ENCODE results near the gene PWWP2B. TPM values are rescaled to one million over a fixed set of nuclear protein-coding genes. Genes with fewer than 3 reads are reported as not detected.

The PWWP2B gene
- total RNA-seq, 4 donors from 2014 or later = 14.9 to 27.3 (median 16.7) TPM

DNA sequence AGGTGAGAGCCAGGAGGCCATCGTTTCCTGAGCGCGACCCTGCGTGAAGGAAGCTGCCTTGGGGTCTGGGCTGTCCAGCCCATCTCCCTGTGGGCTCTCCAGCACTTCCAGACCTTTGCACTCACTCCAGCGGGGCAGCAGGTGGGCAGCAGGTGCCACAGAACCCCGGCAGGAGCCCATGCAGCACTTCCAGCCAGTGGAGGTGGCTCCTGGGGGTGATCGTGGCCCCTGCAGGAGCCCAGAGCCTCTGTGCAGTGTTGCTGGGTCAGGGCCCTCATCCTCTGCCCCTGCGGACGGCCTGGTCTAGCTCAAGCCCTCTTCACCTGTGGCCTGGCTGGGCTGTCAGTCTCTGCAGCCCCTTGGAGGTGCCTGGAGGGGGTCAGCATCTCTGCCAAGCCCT is 59.9 kb downstream of the PWWP2B start:
- Histone ChIP-seq H3K27ac (no peak overlapping the region), H3K9me3 (no peaks in the 10 kb centered on the region), H3K4me3 (no peak overlapping the region), H3K27me3 (peaks cover 0 to 29% (median 0%) of the 10 kb centered on the region in 4 donors), H3K36me3 (no peaks in the 10 kb centered on the region), H3K4me1 (peaks cover 27 to 54% (median 29%) of the 10 kb centered on the region in 3 donors)
- no peak for DNase-seq
- TF ChIP-seq, protein P1, sequence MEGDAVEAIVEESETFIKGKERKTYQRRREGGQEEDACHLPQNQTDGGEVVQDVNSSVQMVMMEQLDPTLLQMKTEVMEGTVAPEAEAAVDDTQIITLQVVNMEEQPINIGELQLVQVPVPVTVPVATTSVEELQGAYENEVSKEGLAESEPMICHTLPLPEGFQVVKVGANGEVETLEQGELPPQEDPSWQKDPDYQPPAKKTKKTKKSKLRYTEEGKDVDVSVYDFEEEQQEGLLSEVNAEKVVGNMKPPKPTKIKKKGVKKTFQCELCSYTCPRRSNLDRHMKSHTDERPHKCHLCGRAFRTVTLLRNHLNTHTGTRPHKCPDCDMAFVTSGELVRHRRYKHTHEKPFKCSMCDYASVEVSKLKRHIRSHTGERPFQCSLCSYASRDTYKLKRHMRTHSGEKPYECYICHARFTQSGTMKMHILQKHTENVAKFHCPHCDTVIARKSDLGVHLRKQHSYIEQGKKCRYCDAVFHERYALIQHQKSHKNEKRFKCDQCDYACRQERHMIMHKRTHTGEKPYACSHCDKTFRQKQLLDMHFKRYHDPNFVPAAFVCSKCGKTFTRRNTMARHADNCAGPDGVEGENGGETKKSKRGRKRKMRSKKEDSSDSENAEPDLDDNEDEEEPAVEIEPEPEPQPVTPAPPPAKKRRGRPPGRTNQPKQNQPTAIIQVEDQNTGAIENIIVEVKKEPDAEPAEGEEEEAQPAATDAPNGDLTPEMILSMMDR (IDR thresholded peaks at IDR 0.05) = no peak
- TF ChIP-seq POLR2A (IDR thresholded peaks at IDR 0.05) = no peak
- intact Hi-C loops (cut with DNase I) = loop anchor here (5.0 kb wide), 2 partner anchors 80 to 235 kb away; partner anchors contain the start of gene INPP5A
- 56% methylated on average over 7 of the region's 9 CpGs; no CpG with 5 or more reads in 1 of the 2 donors for WGBS, 2 donors

DNA sequence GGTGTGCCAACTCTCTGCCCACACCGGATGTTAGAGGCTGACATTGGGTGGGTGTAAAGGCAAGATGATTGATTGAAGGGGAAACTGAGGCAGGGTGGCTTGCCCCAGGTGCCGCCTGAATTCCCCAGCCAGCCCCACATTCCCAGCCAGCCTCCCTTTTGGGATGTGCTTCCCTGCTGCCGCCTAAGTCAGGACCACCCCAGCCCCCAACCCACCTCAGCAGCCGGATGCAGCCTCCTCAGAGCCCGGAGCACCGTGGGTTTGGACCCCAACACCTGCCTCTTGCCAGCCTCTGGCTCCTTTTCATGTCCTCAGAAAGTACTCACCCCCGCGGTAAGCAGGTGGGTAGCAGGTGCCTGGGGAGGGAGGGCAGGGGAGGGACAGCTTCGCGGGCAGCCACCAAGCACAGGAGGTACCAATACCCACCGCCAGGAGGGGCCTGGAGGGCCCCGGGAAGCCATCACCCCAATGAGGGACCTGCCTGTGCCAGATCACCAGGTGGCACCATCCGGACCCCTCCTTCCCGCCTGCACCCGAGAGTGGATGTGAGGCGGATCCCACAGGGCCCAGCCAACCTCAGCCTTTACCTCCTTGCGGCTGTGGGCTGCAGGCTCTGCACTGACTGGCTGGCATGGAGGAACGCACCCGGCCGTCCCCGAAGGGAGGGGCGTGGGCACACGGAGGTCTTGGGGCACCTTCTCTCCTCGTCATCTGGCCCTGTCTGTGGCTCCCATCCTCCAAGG is 60.5 kb downstream of the PWWP2B start:
- no peak for DNase-seq

GRCh38 chr10:132458071-132458585 is 61.1 kb downstream of the PWWP2B start:
- peaks cover 0 to 29% (median 0%) of the 10 kb centered on the region in 4 donors for H3K27me3 ChIP-seq
- no peak for DNase-seq
- H3K27ac ChIP-seq = no peak overlapping the region
- no peak overlapping the region for H3K4me3 ChIP-seq
- intact Hi-C loops (cut with DNase I) = loop anchor here (2.0 to 5.0 kb wide), 3 partner anchors 79 to 236 kb away; partner anchors contain the start of gene INPP5A
- TF ChIP-seq, protein P1 (IDR thresholded peaks at IDR 0.05) = no peak
- no peak for TF ChIP-seq POLR2A (IDR thresholded peaks at IDR 0.05)
- H3K36me3 ChIP-seq = no peaks in the 10 kb centered on the region
- peaks cover 18 to 54% (median 24%) of the 10 kb centered on the region in 3 donors for H3K4me1 ChIP-seq
- WGBS, 2 donors = 62 to 63% methylated on average over 5 to 12 of the region's 19 CpGs
- H3K9me3 ChIP-seq = no peaks in the 10 kb centered on the region

More for the DNA sequence above, 60.5 kb downstream of the PWWP2B start:
- no peak overlapping the region for H3K4me3 ChIP-seq
- H3K9me3 ChIP-seq = no peaks in the 10 kb centered on the region
- 54 to 59% methylated on average over 4 to 11 of the region's 24 CpGs for WGBS, 2 donors
- H3K4me1 ChIP-seq = peaks cover 24 to 54% (median 25%) of the 10 kb centered on the region in 3 donors
- TF ChIP-seq, protein P1 (IDR thresholded peaks at IDR 0.05) = no peak
- no peak for TF ChIP-seq POLR2A (IDR thresholded peaks at IDR 0.05)
- H3K36me3 ChIP-seq = no peaks in the 10 kb centered on the region
- H3K27me3 ChIP-seq = peaks cover 0 to 29% (median 0%) of the 10 kb centered on the region in 4 donors
- intact Hi-C loops (cut with DNase I) = loop anchor here (2.0 to 5.0 kb wide), 3 partner anchors 80 to 235 kb away; partner anchors contain the start of gene INPP5A
- no peak overlapping the region for H3K27ac ChIP-seq

DNA sequence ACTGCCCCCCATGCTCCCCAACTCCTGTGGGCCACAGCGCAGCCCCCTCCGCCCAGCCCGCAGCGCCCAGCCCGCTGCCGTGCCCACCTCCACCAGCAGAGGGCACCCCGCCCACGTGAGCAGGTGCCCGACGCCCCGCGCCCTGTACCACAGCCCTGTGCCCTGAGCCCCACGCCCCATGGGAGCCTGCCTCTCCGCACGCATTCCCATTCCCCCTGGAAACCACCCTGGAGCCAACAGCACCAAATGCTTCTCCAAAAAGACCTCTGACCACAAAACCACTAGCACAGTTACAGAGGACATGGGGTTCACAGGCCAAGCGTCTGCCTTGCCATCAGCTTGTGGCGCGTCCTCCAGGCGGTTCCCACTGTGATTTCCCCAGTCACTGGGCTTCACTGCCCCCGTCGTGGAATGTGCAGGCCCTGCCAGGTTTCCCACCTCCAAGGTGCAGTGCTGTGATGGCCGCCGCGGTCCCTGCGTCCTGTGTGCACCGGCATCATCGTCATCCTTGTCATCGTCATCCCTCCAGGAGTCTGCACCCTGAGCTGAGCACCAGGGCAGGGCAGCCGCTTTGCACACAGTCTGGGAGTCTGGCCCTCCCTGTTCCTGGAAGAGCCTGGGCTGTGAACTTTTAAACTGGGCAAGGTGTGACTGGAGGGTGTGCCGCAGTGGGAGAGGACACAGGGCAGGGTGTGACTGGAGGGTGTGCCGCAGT is 61.7 kb downstream of the PWWP2B start:
- peak overlapping the region in 3 of 4 donors; percentile 10 to 63 (median 53) for H3K27ac ChIP-seq
- no peak for TF ChIP-seq POLR2A (IDR thresholded peaks at IDR 0.05)
- TF ChIP-seq, protein P1 (IDR thresholded peaks at IDR 0.05) = peak; percentile 93 to 99 (median 95)
- no peak for DNase-seq

More for the DNA sequence above, 61.7 kb downstream of the PWWP2B start:
- H3K27me3 ChIP-seq = peaks cover 0 to 29% (median 0%) of the 10 kb centered on the region in 4 donors
- no peaks in the 10 kb centered on the region for H3K9me3 ChIP-seq
- no peaks in the 10 kb centered on the region for H3K36me3 ChIP-seq
- peak overlapping the region in 1 of 4 donors; percentile 3 for H3K4me3 ChIP-seq
- intact Hi-C loops (cut with DNase I) = loop anchor here (2.0 to 5.0 kb wide), 3 partner anchors 79 to 236 kb away; partner anchors contain the start of gene INPP5A
- H3K4me1 ChIP-seq = peaks cover 15 to 54% (median 24%) of the 10 kb centered on the region in 3 donors
- WGBS, 2 donors = 50 to 89% methylated on average over 5 to 8 of the region's 31 CpGs

Measured in esophagus squamous epithelium (tissue), 5 donors.